Cerebellar cortex (tissue), 1 donor: Measurements from ENCODE around the gene CABP4.
"Not testable (repeated sequence)": the region's sequence is repeated elsewhere in the genome, so short reads cannot be mapped to it uniquely, and the experiment has no call there.

Experiments
- DNase-seq: peaks from one replicate; pipeline ENCODE4 v3.0.0-alpha.2; 2015; ENCODE audit warnings: low spot score

The CABP4 gene

DNA sequence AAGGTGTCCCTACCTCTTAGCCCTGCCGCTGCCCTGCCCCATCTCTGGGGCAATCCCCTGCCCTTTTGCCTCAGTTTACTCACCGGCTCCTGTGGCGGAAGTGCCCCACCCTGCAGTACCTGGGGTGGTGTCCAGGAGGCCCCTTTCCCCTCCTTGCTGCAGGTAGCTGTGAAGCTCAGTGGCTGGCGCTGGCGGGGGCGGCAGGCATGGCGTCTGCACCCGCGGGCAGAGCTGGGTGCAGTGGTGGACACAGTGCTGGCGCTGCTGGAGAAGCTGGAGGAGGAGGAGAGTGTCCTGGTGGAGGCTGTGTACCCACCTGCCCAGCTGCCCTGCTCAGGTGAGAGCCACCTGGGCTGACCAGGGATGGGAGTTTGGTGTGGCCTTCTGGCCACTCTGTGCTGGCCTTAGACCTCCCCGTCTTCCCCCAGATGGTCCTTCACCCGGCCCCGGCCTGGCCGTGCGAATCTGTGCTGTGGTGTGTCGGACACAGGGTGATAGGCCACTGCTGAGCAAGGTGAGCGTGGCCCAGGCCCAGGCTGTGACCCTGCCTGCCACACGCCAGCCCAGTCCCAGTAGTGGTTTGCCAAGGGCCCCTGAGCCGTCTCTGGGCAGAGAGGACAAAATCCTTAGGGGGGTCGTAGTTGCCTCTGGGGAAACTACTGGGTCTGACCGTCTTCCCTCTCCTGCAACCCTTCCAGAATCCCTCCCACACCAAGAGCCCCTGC lies 35.7 kb upstream of the CABP4 start:
- DNase-seq, result no peak

DNA sequence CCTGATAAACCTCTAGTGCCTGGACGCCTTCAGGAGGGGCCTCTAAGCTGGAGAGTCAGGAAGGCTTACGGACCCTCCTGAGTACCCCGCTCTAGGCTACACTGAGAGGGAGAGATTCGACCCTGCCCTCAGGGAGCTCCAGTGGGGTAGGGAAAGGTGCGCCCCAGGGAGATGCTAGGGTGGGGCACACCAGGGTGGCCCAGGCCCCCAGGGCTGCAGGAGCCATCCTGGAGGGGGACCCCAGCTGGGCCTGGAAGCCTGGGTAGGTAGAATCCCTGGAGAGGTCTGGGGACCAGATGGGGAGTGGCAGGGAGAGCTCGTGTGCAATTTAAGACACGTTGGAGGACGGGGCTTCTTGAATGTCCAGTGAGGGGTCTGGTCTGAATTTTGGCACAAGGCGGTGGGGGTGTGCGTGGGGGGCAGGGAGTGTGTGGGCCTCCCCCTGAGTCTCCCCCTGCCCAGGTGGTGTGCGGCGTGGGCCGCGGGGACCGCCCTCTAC lies 35.0 kb upstream of the CABP4 start:
- DNase-seq, result no peak

DNA sequence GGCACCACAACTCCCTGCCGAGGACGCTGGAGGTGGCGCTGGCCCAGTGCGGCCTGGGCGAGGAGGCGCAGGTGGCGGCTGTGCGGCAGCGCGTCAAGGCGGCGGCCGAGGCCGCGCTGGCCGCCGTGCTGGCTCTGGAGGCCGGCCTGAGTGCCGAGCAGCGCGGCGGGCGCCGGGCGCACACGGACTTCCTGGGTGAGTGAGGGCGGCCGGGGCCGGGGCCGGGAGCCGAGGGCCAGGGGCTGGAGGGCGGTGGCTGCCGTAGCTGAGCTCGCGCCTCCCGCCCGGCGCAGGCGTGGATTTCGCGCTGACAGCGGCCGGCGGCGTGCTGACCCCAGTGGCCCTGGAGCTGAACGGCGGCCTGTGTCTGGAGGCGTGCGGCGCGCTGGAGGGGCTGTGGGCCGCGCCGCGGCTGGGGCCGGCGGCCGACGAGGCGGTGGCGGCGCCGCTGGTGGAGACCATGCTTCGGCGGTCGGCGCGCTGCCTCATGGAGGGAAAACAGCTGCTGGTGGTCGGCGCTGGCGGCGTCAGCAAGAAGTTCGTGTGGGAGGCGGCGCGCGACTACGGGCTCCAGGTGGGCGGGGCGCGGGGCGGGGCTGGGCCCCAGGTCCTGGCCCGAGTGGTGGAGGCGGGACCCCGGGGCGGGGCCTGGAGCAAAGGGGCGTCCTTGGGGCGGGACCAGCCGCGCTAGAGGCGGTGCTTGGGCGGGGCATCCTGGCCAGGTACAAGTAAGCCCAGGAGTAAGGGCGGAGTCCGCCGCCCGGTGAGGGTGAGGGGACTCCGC lies 34.3 kb upstream of the CABP4 start:
- peak; percentile 94 for DNase-seq

DNA sequence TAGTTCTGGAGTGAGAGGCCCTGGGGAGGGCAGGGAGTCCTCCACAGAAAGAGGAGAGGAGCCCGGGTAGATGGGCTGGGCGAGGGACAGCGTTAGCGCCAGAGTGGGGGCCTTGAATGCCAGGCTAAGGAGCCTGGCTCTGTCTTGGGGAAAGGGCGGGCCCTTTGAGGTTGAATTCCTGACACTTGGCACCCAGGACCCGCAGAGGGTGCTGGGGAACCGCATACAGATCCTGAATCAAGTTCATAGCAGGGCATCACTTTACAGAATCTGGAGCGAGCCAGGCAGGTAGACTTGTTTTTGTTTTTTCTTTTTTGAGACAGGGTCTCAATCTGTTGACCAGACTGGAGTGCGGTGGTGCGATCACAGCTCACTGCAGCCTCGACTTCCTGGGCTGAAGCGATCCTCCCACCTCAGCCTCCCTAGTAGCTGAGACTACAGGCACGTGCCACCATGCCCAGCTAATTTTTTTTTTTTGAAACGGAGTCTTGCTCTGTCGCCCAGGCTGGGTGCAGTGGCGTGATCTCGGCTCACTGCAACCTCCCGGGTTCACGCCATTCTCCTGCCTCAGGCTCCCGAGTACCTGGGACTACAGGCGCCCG lies 33.6 kb upstream of the CABP4 start:
- no peak for DNase-seq

DNA sequence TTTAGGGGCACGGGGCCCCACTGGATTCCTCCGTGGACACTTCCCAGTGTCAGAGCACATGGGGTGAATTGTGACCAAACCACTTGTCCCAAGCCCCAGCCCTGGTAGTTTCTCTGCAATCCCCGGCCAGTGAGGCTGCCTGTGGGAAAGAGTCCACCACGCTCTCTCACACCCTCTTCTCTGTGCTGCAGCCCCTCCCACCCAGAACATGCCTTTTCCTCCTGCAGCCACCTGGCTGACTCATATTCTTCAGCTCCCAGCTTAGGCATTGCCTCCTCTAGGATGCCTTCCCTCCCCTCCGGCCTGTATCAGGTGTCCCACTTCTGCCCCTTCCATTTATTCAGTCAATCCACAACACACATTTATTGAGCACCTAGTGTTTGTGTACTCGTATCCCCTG lies 32.3 kb upstream of the CABP4 start:
- no peak for DNase-seq

DNA sequence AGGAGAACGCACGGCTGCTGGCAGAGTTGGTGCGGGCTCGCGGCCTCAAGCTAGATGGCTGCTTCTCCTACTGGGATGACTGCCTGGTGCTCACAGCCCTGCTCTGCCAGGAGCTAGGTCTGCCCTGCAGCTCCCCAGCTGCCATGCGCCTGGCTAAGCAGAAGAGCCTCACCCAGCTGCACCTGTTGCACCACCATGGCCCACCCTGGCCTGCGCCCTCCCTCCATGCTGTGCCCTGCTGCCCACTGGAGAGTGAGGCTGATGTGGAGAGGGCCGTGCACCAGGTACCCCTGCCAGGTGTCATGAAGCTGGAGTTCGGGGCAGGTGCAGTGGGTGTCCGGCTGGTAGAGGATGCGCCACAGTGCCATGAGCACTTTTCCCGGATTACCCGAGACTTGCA lies 31.7 kb upstream of the CABP4 start:
- no peak for DNase-seq

DNA sequence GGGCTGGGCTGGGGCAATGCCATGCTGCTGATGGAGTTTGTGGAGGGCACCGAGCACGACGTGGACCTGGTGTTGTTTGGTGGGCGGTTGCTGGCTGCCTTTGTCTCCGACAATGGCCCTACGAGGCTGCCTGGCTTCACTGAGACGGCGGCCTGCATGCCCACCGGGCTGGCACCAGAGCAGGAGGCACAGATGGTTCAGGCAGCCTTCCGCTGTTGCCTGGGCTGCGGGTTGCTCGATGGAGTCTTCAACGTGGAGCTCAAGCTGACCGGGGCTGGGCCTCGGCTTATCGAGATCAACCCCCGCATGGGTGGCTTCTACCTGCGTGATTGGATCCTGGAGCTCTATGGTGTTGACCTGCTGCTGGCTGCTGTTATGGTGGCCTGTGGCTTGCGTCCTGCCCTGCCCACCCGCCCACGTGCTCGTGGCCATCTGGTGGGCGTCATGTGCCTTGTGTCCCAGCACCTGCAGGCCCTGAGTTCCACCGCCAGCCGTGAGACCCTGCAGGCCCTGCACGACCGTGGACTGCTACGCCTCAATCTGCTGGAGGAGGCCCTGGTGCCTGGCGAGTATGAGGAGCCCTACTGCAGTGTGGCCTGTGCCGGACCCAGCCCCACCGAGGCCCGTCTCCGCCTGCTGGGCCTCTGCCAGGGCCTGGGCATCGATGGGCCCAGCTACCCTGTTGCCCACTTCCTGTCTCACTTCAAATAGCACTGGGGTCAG lies 31.1 kb upstream of the CABP4 start:
- no peak for DNase-seq

DNA sequence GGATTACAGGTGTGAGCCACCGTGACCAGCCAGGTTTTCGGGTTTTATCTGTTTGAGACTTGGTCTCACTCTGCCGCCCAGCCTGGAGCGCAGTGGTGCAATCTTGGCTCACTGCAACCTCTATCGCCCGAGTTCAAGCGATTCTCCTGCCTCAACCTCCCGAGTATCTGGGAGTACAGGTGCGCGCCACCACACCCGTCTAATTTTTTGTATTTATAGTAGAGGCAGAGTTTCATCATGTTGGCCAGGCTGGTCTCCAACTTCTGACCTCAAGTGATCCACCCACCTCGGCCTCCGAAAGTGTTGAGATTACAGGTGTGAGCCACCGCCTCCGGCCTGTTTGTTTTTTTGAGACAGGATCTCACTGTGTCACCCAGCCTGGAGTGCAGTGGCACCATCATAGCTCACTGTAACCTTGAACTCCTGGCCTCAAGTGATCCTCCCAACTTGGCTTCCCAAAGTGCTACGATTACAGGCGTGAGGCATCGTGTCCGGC lies 27.7 kb upstream of the CABP4 start:
- not testable (repeated sequence) for DNase-seq

DNA sequence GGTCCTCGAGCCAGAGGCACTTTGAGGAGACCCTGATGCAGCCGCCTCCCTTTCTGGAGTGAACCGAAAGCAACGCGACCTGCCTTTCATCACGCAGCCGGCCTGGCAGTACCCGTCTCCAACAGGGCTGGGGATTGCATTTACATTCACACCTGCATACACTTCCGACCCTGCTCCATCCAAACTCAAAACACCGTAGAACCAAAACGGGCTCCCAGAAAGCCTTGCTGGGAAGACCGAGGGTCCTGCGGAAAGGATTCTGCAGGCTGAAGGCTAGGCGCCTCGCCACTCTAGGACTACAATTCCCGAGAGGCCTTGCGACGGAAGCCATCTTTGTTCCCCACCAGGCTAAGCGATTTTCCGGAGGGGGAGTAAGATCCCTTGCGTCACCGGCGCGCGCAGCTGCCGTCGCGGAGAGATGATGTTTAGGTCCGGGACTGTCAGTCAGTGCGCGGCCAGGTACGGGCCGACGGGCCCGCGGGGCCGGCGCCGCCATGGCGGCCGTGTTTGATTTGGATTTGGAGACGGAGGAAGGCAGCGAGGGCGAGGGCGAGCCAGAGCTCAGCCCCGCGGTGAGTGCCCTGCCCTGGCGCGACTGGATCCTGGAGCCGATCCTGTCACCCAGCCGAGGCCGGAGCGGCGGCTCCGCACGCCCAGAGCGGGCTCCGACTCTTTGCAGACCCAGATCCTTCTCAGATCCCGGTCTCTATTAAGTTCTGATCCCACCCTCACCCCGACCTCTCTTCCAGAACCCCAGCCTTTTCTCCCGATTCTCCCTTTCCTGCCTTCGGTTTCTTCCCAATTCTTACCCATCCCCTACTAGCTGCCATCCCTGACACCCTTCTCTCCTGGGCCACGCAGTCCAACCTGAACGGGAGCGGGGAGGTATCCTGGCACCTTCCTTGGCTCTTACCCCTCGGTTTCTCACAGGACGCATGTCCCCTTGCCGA lies 26.8 kb upstream of the CABP4 start, which contains the start of gene RPS6KB2:
RPS6KB2 (plus strand) TSS at position 443 of the 950 bp plus-strand sequence; CDS start at position 495, 52 bp downstream.
- DNase-seq, result peak; percentile 98

DNA sequence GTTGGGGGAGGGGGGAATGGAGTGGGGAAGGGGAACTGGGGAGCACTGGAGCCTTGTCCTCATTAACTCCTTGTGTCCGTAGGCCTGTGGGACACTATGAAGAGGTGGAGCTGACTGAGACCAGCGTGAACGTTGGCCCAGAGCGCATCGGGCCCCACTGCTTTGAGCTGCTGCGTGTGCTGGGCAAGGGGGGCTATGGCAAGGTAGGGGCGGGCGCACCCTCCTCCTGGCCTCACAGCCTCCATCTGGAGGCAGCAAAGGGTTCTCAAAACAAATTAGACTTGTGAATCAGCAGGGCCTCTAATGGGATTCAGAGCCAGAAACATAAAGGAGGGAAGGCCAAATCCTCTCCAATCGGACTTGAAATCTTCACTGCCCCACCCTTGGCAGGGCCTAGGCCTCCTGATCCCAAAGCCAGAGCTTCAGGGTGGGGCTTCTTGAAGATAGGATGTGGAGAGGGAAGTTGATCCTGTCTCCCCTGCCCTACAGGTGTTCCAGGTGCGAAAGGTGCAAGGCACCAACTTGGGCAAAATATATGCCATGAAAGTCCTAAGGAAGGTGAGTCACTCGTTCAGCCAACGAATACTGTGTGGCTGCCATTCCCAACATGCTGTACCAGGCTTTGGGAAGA lies 26.0 kb upstream of the CABP4 start:
- DNase-seq, result no peak

DNA sequence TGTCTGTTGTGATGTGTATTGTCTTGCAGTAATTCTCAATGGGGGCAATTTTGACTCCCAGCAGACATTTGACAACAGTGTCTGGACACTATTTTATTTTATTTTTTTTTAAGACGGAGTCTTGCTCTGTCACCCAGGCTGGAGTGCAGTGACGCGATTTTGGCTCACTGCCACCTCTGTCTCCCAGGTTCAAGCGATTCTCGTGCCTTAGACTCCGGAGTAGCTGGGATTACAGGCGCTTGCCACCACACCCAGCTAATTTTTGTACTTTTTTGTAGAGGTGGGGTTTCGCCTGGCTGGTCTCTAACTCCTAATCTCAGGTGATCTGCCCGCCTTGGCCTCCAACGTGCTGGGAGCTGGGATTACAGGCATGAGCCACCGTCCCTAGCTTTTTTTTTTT lies 25.4 kb upstream of the CABP4 start:
- DNase-seq, result no peak

DNA sequence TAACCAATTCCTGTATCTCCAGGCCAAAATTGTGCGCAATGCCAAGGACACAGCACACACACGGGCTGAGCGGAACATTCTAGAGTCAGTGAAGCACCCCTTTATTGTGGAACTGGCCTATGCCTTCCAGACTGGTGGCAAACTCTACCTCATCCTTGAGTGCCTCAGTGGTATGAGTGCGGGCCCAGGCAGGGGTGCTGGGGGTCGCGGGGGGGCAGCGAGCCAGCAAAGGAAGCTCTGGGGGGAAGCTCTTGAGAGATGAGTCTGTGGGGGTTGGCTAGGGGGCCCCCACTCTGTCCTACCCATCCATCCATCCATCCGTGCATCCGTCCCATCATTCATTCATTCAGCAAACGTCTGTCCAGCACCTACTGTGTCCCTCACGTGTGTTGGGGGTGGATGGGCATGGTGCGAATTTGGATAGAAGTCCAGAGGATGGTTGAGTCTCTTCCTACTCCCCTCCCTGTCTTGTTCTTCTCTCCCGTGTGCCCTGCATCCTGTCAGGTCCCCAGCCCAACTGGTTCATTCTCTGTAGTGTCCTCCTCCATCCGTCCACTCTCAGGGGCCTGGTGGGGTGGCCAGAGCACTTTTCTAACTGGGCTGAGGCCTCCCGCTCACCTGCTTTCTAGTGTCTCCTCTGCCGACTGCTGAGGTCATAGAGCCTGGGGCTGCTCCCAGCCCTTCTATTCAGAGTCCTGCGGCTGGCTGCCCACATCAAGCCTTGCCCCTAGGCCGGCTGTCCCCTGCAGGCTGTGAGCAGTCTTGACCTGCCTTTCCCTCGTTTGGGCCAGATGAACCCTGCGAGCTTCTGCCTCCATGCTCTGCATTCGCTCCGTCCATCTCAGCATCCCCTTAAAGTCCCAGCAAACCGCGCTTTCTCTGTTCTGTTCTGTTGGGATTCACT lies 23.6 kb upstream of the CABP4 start:
- no peak for DNase-seq

DNA sequence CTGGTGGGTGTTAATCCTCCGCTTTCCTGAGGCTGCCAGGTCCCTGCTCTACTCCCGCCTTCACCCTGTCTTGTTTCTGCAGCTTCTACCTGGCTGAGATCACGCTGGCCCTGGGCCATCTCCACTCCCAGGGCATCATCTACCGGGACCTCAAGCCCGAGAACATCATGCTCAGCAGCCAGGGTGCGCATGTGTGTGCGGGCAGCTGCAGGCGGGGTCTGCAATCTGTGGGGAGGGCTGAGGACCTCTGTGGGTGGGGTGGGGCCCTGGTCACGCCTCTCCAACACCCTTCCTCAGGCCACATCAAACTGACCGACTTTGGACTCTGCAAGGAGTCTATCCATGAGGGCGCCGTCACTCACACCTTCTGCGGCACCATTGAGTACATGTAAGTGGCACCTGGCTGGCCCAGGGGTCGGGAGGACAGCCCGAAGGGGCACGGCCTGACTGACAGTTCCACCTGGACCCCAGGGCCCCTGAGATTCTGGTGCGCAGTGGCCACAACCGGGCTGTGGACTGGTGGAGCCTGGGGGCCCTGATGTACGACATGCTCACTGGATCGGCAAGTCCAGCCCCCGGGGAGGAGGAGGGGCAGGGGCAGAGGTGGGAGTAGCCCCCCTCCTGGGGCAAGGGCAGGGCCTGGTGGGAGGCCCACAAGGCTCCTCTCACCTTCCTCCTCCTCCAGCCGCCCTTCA lies 22.4 kb upstream of the CABP4 start:
- DNase-seq, result no peak

DNA sequence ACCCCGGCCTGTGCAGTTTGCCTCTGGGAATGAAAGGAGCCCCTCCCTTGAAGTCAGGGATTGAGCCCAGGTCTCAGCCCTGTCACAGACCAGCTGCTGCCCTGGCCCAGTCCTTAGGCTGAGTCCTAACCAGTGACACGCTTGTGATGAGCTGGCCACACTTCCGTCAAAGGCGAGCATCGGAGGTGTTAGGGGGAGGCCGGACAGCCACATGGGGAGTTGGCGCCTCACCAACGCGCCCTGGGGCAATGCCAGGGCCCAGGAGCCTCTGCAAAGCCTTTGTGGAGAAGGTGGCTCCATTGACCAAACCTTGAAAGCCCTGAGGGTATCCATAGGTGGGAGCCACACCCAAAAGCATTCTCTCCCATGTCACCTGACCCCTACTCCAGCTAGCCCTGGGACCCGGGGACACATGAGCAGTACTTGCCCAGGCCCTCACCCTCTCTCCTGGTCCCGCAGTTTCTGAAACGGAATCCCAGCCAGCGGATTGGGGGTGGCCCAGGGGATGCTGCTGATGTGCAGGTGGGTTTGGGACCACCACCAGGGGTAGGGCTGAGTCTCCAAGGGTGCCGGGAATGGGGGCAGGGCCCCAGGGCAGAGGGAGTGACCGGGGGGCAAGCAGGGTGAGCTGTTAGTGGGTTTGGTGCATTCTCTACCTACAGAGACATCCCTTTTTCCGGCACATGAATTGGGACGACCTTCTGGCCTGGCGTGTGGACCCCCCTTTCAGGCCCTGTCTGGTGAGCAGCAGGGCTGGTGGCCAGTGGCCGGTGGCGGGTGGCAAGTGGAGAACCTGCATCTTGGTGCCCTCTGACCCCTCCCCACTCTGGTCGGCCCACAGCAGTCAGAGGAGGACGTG lies 21.4 kb upstream of the CABP4 start:
- no peak for DNase-seq

DNA sequence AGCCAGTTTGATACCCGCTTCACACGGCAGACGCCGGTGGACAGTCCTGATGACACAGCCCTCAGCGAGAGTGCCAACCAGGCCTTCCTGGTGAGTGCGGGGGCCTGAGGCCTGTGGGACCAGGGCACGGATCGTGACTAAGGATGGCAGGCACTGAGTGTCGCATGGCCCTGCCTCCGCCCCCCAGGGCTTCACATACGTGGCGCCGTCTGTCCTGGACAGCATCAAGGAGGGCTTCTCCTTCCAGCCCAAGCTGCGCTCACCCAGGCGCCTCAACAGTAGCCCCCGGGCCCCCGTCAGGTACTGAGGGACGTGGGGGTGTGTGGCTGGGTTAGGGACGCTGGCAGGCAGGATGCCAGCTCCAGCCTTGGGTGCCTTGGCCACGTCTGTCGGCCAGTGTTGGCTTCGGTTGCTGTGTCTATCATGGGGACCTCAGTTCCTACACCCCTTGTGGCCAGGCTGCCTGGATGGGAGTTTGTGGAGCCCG lies 20.7 kb upstream of the CABP4 start:
- DNase-seq, result no peak

DNA sequence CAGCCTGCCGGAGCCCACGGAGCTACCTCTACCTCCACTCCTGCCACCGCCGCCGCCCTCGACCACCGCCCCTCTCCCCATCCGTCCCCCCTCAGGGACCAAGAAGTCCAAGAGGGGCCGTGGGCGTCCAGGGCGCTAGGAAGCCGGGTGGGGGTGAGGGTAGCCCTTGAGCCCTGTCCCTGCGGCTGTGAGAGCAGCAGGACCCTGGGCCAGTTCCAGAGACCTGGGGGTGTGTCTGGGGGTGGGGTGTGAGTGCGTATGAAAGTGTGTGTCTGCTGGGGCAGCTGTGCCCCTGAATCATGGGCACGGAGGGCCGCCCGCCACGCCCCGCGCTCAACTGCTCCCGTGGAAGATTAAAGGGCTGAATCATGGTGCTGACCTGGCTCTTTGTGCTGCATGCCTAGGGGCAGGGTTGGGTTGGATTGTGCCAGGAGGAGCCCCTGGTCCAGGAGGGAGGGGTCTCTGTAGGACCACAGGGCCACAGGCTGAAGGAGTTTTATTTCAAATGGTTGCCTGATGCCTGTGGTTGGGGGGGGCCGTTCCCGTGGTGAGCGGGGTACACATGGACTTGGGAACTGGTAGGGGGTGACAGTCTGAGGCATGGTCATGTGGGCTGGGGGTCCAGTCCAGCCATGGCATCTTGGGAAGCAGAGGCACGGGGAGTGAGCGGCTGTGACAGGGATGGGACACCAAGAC lies 20.0 kb upstream of the CABP4 start:
- DNase-seq, result no peak
